HEK293 (cell line): ENCODE measurements around the gene TNFRSF18.

Experiments used
- AEBP2 ChIP-seq: fragments of 450-650 bp; formaldehyde crosslinking; IDR thresholded peaks from 2 replicates; pipeline ENCODE4 v1.5.1; 2016; ENCODE audit warnings: missing biosample characterization, missing genetic modification characterization, borderline replicate concordance
- IKZF3 ChIP-seq: fragments of 450-650 bp; IDR thresholded peaks from 2 replicates; pipeline ENCODE4 v1.5.0; 2018; ENCODE audit warnings: missing biosample characterization, mild to moderate bottlenecking, missing genetic modification characterization, moderate library complexity
- INSM2 ChIP-seq: fragments of 450-650 bp; formaldehyde crosslinking; IDR thresholded peaks from 2 replicates; pipeline ENCODE4 v1.5.1; 2016; ENCODE audit warnings: missing biosample characterization, missing genetic modification characterization
- KLF1 ChIP-seq: fragments of 450-650 bp; formaldehyde crosslinking; IDR thresholded peaks from 2 replicates; pipeline ENCODE4 v1.5.1; 2016; ENCODE audit warnings: missing biosample characterization, missing genetic modification characterization
- KLF17 ChIP-seq: fragments of 450-650 bp; formaldehyde crosslinking; IDR thresholded peaks from 2 replicates; pipeline ENCODE4 v1.5.1; 2016; ENCODE audit warnings: missing biosample characterization, missing genetic modification characterization
- KLF8 ChIP-seq: fragments of 450-650 bp; formaldehyde crosslinking; IDR thresholded peaks from 2 replicates; pipeline ENCODE4 v1.5.1; 2016; ENCODE audit warnings: missing biosample characterization, missing genetic modification characterization
- KLF9 ChIP-seq: fragments of 450-650 bp; formaldehyde crosslinking; IDR thresholded peaks from 2 replicates; pipeline ENCODE4 v1.5.1; 2016; ENCODE audit warnings: missing biosample characterization, missing genetic modification characterization, low read depth
- RBAK ChIP-seq: fragments of 450-650 bp; formaldehyde crosslinking; IDR thresholded peaks from 2 replicates; pipeline ENCODE4 v1.5.1; 2016; ENCODE audit warnings: missing biosample characterization, missing genetic modification characterization
- REPIN1 ChIP-seq: fragments of 450-650 bp; formaldehyde crosslinking; IDR thresholded peaks from 2 replicates; pipeline ENCODE4 v1.5.1; 2017; ENCODE audit warnings: missing biosample characterization, missing genetic modification characterization, low read depth
- SP3 ChIP-seq: fragments of 450-650 bp; formaldehyde crosslinking; IDR thresholded peaks from 2 replicates; pipeline ENCODE4 v1.5.1; 2016; ENCODE audit warnings: missing biosample characterization, missing genetic modification characterization
- SP7 ChIP-seq: fragments of 450-650 bp; formaldehyde crosslinking; IDR thresholded peaks from 2 replicates; pipeline ENCODE4 v1.5.1; 2016; ENCODE audit warnings: missing biosample characterization, missing genetic modification characterization
- ZBTB26 ChIP-seq: fragments of 450-650 bp; formaldehyde crosslinking; optimal IDR thresholded peaks from 2 replicates; pipeline ENCODE3; 2016; ENCODE audit warnings: missing biosample characterization, mild to moderate bottlenecking, missing genetic modification characterization
- ZBTB8A ChIP-seq: fragments of 450-650 bp; formaldehyde crosslinking; IDR thresholded peaks from 2 replicates; pipeline ENCODE4 v1.5.1; 2016; ENCODE audit warnings: missing biosample characterization, missing genetic modification characterization
- ZEB2 ChIP-seq: fragments of 450-650 bp; formaldehyde crosslinking; IDR thresholded peaks from 2 replicates; pipeline ENCODE4 v1.5.1; 2016; ENCODE audit warnings: missing biosample characterization, missing genetic modification characterization
- ZFHX2 ChIP-seq: fragments of 450-650 bp; formaldehyde crosslinking; conservative IDR thresholded peaks from 2 replicates; pipeline ENCODE4 v1.5.1; 2016; ENCODE audit warnings: missing biosample characterization, missing genetic modification characterization
- ZIC2 ChIP-seq: fragments of 450-650 bp; formaldehyde crosslinking; IDR thresholded peaks from 2 replicates; pipeline ENCODE4 v1.5.1; 2016; ENCODE audit warnings: missing biosample characterization, missing genetic modification characterization
- ZNF214 ChIP-seq: fragments of 450-650 bp; formaldehyde crosslinking; IDR thresholded peaks from 2 replicates; pipeline ENCODE4 v1.5.1; 2017; ENCODE audit warnings: missing biosample characterization, mild to moderate bottlenecking, missing genetic modification characterization, borderline replicate concordance
- ZNF302 ChIP-seq: fragments of 450-650 bp; formaldehyde crosslinking; IDR thresholded peaks from 2 replicates; pipeline ENCODE4 v1.5.1; 2016; ENCODE audit warnings: missing biosample characterization, missing genetic modification characterization, low read depth
- ZNF335 ChIP-seq: fragments of 450-650 bp; formaldehyde crosslinking; conservative IDR thresholded peaks from 2 replicates; pipeline ENCODE4 v1.5.1; 2016; ENCODE audit warnings: missing biosample characterization, missing genetic modification characterization
- ZNF510 ChIP-seq: fragments of 450-650 bp; formaldehyde crosslinking; IDR thresholded peaks from 2 replicates; pipeline ENCODE4 v1.5.1; 2018; ENCODE audit warnings: mild to moderate bottlenecking, missing genetic modification characterization, missing biosample characterization; ENCODE audit not compliant: insufficient replicate concordance
- ZNF600 ChIP-seq: fragments of 450-650 bp; formaldehyde crosslinking; IDR thresholded peaks from 2 replicates; pipeline ENCODE4 v1.5.1; 2016; ENCODE audit warnings: missing biosample characterization, missing genetic modification characterization
- ZNF658 ChIP-seq: fragments of 450-650 bp; formaldehyde crosslinking; IDR thresholded peaks from 2 replicates; pipeline ENCODE4; 2016; ENCODE audit warnings: missing biosample characterization, missing genetic modification characterization
- ZNF660 ChIP-seq: fragments of 450-650 bp; IDR thresholded peaks from 2 replicates; pipeline ENCODE4 v1.5.1; 2018; ENCODE audit warnings: missing biosample characterization, mild to moderate bottlenecking, missing genetic modification characterization
- ZNF707 ChIP-seq: fragments of 450-650 bp; formaldehyde crosslinking; IDR thresholded peaks from 2 replicates; pipeline ENCODE4 v1.5.1; 2016; ENCODE audit warnings: missing biosample characterization, missing genetic modification characterization
- ZNF76 ChIP-seq: fragments of 450-650 bp; formaldehyde crosslinking; IDR thresholded peaks from 2 replicates; pipeline ENCODE4; 2016; ENCODE audit warnings: low read depth, missing biosample characterization, missing genetic modification characterization, borderline replicate concordance
- ZSCAN23 ChIP-seq: fragments of 450-650 bp; formaldehyde crosslinking; IDR thresholded peaks from 2 replicates; pipeline ENCODE4 v1.5.1; 2016; ENCODE audit warnings: missing biosample characterization, missing genetic modification characterization
- TF ChIP-seq, protein P1 (sequence below): fragments of 450-650 bp; formaldehyde crosslinking; IDR thresholded peaks from 2 replicates; pipeline ENCODE4 v1.5.1; 2016; ENCODE audit warnings: missing biosample characterization, missing genetic modification characterization, low read depth
- TF ChIP-seq, protein P2 (sequence below): fragments of 450-650 bp; formaldehyde crosslinking; IDR thresholded peaks from 2 replicates; pipeline ENCODE4 v1.5.1; 2017; ENCODE audit warnings: missing biosample characterization, mild to moderate bottlenecking, missing genetic modification characterization, moderate library complexity

Gene TNFRSF18

GRCh38 chr1:1200876-1201810 is 5.2 kb downstream of the TNFRSF18 start (continued):
- TF ChIP-seq IKZF3 (tag by site-specific recombination): no peak
- peak; percentile 98 for TF ChIP-seq ZFHX2 (tag by site-specific recombination)
- no peak for TF ChIP-seq SP7 (tag by site-specific recombination)
- TF ChIP-seq RBAK (tag by site-specific recombination): no peak
- TF ChIP-seq, protein P1, sequence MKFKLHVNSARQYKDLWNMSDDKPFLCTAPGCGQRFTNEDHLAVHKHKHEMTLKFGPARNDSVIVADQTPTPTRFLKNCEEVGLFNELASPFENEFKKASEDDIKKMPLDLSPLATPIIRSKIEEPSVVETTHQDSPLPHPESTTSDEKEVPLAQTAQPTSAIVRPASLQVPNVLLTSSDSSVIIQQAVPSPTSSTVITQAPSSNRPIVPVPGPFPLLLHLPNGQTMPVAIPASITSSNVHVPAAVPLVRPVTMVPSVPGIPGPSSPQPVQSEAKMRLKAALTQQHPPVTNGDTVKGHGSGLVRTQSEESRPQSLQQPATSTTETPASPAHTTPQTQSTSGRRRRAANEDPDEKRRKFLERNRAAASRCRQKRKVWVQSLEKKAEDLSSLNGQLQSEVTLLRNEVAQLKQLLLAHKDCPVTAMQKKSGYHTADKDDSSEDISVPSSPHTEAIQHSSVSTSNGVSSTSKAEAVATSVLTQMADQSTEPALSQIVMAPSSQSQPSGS (tag by site-specific recombination): no peak
- no peak for TF ChIP-seq ZSCAN23 (tag by site-specific recombination)
- peak; percentile 63 for TF ChIP-seq ZBTB26 (tag by site-specific recombination)
- TF ChIP-seq ZIC2 (tag by site-specific recombination): peak; percentile 57
- TF ChIP-seq AEBP2 (tag by site-specific recombination): no peak
- TF ChIP-seq REPIN1: no peak
- TF ChIP-seq ZNF510: no peak
- no peak for TF ChIP-seq ZNF658
- TF ChIP-seq KLF1 (tag by site-specific recombination): peak; percentile 19; the same call in 1 of the 2 replicates
- 0 out of 2 replicates have a peak, but pooled peaks have one; percentile 15 for TF ChIP-seq KLF9 (tag by site-specific recombination)
- TF ChIP-seq ZEB2: no peak
- 0 out of 2 replicates have a peak, but pooled peaks have one; percentile 31 for TF ChIP-seq ZNF76 (tag by site-specific recombination)
- no peak for TF ChIP-seq ZNF707
- TF ChIP-seq SP3 (tag by site-specific recombination): no peak
- TF ChIP-seq ZNF335 (tag by site-specific recombination): peak; percentile 56; the same call in 1 of the 2 replicates
- TF ChIP-seq ZNF214 (tag by site-specific recombination): no peak
- TF ChIP-seq, protein P2, sequence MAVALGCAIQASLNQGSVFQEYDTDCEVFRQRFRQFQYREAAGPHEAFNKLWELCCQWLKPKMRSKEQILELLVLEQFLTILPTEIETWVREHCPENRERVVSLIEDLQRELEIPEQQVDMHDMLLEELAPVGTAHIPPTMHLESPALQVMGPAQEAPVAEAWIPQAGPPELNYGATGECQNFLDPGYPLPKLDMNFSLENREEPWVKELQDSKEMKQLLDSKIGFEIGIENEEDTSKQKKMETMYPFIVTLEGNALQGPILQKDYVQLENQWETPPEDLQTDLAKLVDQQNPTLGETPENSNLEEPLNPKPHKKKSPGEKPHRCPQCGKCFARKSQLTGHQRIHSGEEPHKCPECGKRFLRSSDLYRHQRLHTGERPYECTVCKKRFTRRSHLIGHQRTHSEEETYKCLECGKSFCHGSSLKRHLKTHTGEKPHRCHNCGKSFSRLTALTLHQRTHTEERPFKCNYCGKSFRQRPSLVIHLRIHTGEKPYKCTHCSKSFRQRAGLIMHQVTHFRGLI: peak; percentile 49; the same call in 1 of the 2 replicates
- TF ChIP-seq ZBTB8A (tag by site-specific recombination): peak; percentile 66
- no peak for TF ChIP-seq ZNF600
- TF ChIP-seq KLF17: 0 out of 2 replicates have a peak, but pooled peaks have one; percentile 21
- TF ChIP-seq INSM2 (tag by site-specific recombination): no peak
- TF ChIP-seq ZNF302: no peak
- peak; percentile 57 for TF ChIP-seq ZNF660 (tag by site-specific recombination)
- TF ChIP-seq KLF8 (tag by site-specific recombination): 0 out of 2 replicates have a peak, but pooled peaks have one; percentile 18
